Stimulated activated naive B cell treated with anti-CD40 and anti-IgM and Interleukin-4, amounts not matched to agents 10 μg/mL and 1 μg/mL and 100 μg/mL, for 72 hours (primary cell): Measurements from ENCODE around the gene AHCTF1.
"Not testable (repeated sequence)": the region's sequence is repeated elsewhere in the genome, so short reads cannot be mapped to it uniquely, and the experiment has no call there.

Source experiments
- ATAC-seq, 2 donors: fragments of 150-1000 bp; cut with Tn5 transposase; replicated peaks; 2 replicates each; pipeline ENCODE4 v1.10.0; 2021; ENCODE audit warnings: moderate library complexity in 1 of 2
- DNase-seq: peaks from one replicate; pipeline ENCODE4 v3.0.0; 2021
- H3K27ac Mint-ChIP-seq: one replicate; pipeline ENCODE4 v1.8.0; 2022; ENCODE audit warnings: mild to moderate bottlenecking, mixed read lengths
- H3K27me3 Mint-ChIP-seq, 2 donors: one replicate each; pipeline ENCODE4 v1.8.0; 2022; ENCODE audit warnings: mixed read lengths in 2 of 2
- H3K36me3 Mint-ChIP-seq, 2 donors: one replicate each; pipeline ENCODE4 v1.8.0; 2022; ENCODE audit warnings: mixed read lengths in 2 of 2, mild to moderate bottlenecking in 1 of 2
- H3K4me1 Mint-ChIP-seq, 2 donors: one replicate each; pipeline ENCODE4 v1.8.0; 2022; ENCODE audit warnings: mixed read lengths in 2 of 2, mild to moderate bottlenecking in 1 of 2
- H3K4me3 Mint-ChIP-seq, 2 donors: one replicate each; pipeline ENCODE4 v1.8.0; 2022; ENCODE audit warnings: mild to moderate bottlenecking in 2 of 2, mixed read lengths in 2 of 2, moderate library complexity in 1 of 2
- H3K9me3 Mint-ChIP-seq, 2 donors: one replicate each; pipeline ENCODE4 v1.8.0; 2022; ENCODE audit warnings: mixed read lengths in 2 of 2, mild to moderate bottlenecking in 1 of 2

The AHCTF1 gene

DNA sequence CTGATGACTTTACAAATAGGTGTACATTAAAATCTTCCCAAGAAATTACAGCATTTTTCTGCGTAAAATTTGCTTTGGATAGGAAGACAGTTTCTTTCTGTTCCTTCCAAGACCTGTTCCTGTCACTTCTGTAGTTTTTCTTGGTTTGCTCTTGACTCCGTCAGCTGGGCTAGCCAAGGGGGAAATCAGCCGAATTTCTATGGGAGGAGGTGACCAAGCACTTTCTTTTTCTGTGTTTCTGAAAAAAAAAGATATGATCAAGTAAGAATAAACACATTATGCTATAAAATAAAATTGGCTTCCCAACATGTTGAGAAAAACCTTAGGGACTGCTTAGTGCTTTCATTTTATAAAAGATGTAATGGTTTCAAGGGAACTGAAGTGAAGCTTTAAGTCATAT is 91.0 kb downstream of the AHCTF1 start:
- H3K27me3 Mint-ChIP-seq, H3K4me1 Mint-ChIP-seq: not testable (repeated sequence)

DNA sequence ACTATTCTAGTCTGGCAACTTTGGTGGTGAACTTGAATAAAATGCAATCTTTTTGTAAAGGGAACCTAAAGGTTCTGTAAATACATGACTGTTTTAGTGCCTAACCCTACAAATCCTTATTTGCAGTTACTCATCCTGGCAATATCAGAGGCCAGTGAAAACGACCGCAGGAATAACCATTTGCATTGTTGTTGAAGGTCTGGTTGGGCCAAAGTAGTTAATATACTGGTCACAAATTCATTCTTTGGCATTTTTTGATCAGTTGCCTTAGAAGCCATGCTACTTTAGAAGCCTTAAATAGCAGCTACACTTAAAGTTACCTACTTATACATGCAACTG is 93.7 kb downstream of the AHCTF1 start:
- Mint-ChIP-seq H3K4me1 (peaks cover 0 to 5% of the 10 kb centered on the region in 2 donors), H3K36me3 (peaks cover 4 to 7% of the 10 kb centered on the region in 2 donors), H3K27ac (no peak overlapping the region), H3K9me3 (no peaks in the 10 kb centered on the region), H3K4me3 (no peak overlapping the region), H3K27me3 (no peaks in the 10 kb centered on the region)
- ATAC-seq (no peak), DNase-seq (no peak)

More for the DNA sequence above, 91.0 kb downstream of the AHCTF1 start:
- H3K9me3 Mint-ChIP-seq, H3K4me3 Mint-ChIP-seq, ATAC-seq, H3K27ac Mint-ChIP-seq, DNase-seq: not testable (repeated sequence)
- H3K36me3 Mint-ChIP-seq, result peaks cover 6 to 12% of the 10 kb centered on the region in 2 donors

DNA sequence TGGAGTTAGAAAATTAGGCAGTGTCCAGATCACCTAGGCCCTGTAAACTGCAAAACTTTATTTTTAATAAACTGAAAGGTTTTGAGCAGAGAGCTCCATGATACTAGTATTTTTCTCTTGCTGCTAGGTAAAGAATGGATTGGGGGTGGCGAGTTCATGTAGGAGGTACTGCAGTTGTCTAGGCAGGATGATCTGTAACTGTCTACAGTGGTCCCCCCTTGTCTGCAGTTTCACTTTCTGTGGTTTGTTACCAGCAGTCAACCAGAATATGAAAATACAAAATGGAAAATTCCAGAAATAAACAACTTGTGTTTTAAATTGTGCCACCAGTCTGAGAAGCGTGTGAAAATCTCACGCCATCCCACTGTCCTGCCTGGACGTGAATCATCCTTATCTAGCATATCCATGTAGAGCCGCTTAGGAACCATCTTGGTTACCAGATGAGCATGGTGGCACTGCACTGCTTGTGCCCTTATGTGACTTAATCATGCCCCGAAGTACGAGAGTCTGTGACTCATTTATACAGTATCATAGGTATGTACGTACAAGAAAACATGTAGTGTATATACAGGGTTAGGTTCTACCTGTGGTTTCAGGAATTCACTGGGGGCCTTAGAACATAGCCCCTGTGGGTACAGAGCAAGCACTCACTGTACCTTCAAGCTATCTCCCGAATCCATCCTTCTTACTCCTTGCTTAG is 94.2 kb downstream of the AHCTF1 start:
- Mint-ChIP-seq H3K9me3 (no peaks in the 10 kb centered on the region), H3K4me1 (peaks cover 0 to 5% of the 10 kb centered on the region in 2 donors), H3K36me3 (peaks cover 0 to 3% of the 10 kb centered on the region in 2 donors), H3K4me3 (no peak overlapping the region), H3K27me3 (no peaks in the 10 kb centered on the region), H3K27ac (no peak overlapping the region)
- ATAC-seq (peak; percentile 25 to 39), DNase-seq (no peak)

DNA sequence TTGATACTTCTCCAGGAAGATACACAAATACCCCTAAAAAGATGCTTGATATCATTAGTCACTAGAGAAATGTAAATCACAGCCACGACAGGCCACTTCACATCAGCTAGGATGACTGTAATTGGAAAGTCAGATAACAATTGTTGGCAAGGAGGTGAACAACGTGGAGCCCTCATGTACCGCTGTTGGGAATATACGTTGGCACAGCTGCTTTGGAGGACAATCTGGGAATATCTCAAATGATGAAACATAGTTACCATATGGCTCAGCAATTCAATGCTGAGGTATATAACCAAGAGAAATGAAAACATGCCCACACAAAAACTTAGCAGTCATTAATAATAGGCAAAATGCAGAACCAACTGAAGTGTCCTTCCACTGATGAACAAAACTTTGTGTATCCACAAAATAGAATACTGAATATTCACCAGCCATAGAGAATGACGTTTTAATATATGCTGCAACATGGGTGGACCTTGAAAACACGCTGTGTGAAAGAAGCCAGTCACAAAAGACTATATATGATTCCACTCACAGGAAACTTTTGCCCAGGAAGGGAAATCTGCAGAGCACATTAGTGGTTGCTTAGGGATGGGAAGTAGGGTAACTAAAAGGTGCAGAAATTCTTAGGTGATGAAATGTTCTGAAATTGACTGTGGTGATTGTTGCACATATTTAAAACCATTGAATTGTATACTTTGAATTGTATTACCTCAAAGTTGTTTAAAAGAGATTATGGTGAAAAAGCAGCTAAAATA is 95.4 kb downstream of the AHCTF1 start:
- Mint-ChIP-seq H3K4me1 (peaks cover 0 to 5% of the 10 kb centered on the region in 2 donors), H3K36me3 (peaks cover 0 to 3% of the 10 kb centered on the region in 2 donors), H3K9me3 (no peaks in the 10 kb centered on the region), H3K27ac (no peak overlapping the region), H3K4me3 (no peak overlapping the region), H3K27me3 (no peaks in the 10 kb centered on the region)
- DNase-seq (no peak), ATAC-seq (no peak)

DNA sequence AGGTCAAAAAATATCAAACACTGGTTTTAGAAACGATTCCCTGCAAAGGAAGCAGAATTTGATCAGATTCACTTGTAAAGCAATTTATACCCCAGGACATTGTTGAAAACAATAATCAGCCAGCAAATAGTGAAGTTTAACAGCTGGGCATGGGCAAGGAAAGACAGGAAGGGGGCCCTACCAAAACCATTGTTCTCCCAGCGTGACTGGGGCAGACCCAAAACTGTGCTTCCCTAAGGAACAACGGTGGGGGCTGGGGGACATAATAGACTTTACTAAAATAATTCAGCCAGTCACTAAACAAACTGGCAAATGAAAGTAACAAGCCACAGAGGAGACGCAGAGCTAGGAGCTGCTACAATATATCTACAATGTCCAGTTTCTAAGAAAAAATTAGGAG is 100.2 kb downstream of the AHCTF1 start:
- H3K4me1 Mint-ChIP-seq, result no peaks in the 10 kb centered on the region
- no peak overlapping the region for H3K4me3 Mint-ChIP-seq
- no peak for ATAC-seq

DNA sequence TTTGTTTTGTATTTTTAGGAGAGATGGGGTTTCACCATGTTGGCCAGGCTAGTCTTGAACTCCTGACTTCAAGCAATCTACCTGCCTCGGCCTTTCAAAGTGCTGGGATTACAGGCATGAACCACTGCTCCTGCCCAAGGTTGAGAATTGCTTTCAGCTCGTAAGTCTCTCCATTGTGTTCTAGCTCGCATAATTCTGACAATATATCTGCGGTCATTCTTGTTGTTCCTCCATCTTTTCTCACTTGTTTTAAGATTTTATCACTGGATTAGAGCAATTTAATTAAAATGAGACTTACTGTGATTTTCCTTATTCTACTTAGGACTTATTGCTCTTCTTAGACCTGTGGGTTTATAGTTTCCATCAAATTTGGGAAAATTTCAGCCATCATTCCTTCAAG is 102.9 kb downstream of the AHCTF1 start:
- no peak for DNase-seq
- Mint-ChIP-seq H3K4me3 (no peak overlapping the region), H3K27me3 (no peaks in the 10 kb centered on the region), H3K36me3 (peaks cover 7 to 10% of the 10 kb centered on the region in 2 donors), H3K27ac (no peak overlapping the region), H3K4me1 (no peaks in the 10 kb centered on the region), H3K9me3 (peaks cover 6 to 8% of the 10 kb centered on the region in 2 donors)
- ATAC-seq, result no peak

More for the DNA sequence above, 100.2 kb downstream of the AHCTF1 start:
- Mint-ChIP-seq H3K27me3 (no peaks in the 10 kb centered on the region), H3K36me3 (peaks cover 7 to 10% of the 10 kb centered on the region in 2 donors), H3K27ac (no peak overlapping the region), H3K9me3 (peaks cover 6 to 8% of the 10 kb centered on the region in 2 donors)
- no peak for DNase-seq

DNA sequence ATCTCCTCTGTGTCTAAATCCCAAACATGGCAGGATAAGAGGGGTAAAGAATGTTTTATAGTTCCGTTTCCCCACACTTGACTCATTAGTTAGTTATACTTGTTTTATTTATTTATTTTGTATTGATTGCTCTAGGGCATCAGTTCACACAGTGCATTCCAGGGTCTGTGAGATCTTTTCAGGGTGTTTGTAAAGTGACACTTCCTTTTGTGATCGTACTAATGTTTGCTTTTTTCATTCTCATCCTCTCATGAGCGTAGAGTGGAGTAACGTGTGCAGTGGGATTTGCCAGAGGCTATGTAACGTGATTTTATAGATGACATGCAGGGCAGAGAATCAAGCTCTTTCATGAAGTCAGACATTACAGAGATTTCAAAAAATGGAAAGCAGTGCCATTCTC is 104.4 kb downstream of the AHCTF1 start:
- ATAC-seq (no peak), DNase-seq (no peak)
- H3K27ac Mint-ChIP-seq, result no peak overlapping the region
- H3K4me3 Mint-ChIP-seq, result no peak overlapping the region
- peaks cover 6 to 8% of the 10 kb centered on the region in 2 donors for H3K9me3 Mint-ChIP-seq
- H3K36me3 Mint-ChIP-seq, result peaks cover 7 to 10% of the 10 kb centered on the region in 2 donors
- H3K27me3 Mint-ChIP-seq, result no peaks in the 10 kb centered on the region
- no peaks in the 10 kb centered on the region for H3K4me1 Mint-ChIP-seq

DNA sequence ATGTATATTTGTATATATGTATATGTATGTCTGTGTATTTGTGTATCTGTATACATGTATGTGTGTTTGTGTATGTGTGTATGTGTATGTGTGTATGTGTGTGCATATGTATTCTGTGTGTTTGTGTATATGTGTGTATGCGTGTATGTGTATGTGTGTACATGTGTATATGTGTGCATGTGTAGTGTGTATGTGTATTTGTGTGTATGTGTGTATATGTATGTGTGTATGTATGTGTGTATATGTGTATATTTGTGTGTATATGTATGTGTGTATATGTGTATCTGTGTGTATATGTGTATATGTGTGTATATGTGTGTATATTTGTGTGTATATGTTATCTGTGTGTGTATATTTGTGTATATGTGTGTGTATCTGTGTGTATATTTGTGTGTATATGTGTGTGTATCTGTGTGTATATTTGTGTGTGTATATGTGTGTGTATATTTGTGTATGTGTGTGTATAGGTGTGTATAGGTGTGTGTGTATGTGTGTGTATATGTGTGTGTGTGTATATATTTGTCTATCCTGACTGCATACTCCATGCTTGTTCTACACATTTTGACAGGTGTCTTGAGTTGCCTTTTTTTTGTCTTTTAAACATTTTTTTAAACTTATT is 106.1 kb downstream of the AHCTF1 start:
- no peak overlapping the region for H3K27ac Mint-ChIP-seq
- DNase-seq (no peak), ATAC-seq (no peak)
- H3K4me1 Mint-ChIP-seq, result no peaks in the 10 kb centered on the region
- peaks cover 6 to 8% of the 10 kb centered on the region in 2 donors for H3K9me3 Mint-ChIP-seq
- peaks cover 7 to 10% of the 10 kb centered on the region in 2 donors for H3K36me3 Mint-ChIP-seq
- peaks cover 0 to under 1% of the 10 kb centered on the region in 2 donors for H3K27me3 Mint-ChIP-seq
- H3K4me3 Mint-ChIP-seq, result no peak overlapping the region

DNA sequence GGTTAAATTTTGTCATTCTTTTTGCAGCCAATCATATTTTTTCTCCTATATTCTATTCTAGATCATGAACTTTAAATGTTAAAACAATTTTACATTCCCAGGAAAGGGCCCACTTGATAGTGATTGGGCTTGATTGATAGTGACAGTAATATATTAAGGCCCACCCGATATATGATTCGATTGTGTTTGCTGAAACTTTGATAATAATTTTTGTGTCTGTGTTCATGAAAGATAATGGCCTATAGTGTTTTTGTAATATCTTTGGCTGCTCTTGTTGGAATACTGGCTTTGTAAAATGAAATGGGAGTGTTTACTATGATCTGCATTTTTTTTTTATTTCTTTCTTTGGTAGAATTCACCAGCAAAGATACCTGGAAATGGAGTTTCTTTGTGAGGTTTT is 107.2 kb downstream of the AHCTF1 start:
- Mint-ChIP-seq H3K27ac (no peak overlapping the region), H3K4me1 (no peaks in the 10 kb centered on the region), H3K27me3 (peaks cover 0 to 3% of the 10 kb centered on the region in 2 donors), H3K4me3 (no peak overlapping the region), H3K36me3 (peaks cover 7 to 10% of the 10 kb centered on the region in 2 donors), H3K9me3 (peaks cover 6 to 8% of the 10 kb centered on the region in 2 donors)
- DNase-seq (no peak), ATAC-seq (no peak)

DNA sequence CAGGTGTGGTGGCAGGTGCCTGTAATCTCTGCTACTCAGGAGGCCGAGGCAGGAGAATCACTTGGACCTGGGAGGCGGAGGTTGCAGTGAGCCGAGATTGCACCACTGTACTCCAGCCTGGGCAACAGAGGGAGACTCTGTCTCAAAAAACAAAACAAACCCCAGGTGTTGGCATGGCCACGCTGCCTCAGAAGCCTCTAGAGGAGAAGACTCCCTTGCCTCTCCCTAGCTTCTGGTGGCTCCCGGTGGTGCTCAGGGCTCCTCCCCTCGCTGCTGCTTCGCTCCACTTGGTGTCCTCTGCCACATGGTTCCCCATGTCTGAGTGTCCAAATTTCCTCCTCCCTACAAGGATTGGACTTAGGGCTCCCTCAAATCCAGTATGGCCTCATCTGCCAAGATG is 109.6 kb downstream of the AHCTF1 start:
- H3K4me3 Mint-ChIP-seq, H3K27ac Mint-ChIP-seq, H3K4me1 Mint-ChIP-seq, H3K9me3 Mint-ChIP-seq, H3K36me3 Mint-ChIP-seq, H3K27me3 Mint-ChIP-seq, ATAC-seq, DNase-seq: not testable (repeated sequence)

DNA sequence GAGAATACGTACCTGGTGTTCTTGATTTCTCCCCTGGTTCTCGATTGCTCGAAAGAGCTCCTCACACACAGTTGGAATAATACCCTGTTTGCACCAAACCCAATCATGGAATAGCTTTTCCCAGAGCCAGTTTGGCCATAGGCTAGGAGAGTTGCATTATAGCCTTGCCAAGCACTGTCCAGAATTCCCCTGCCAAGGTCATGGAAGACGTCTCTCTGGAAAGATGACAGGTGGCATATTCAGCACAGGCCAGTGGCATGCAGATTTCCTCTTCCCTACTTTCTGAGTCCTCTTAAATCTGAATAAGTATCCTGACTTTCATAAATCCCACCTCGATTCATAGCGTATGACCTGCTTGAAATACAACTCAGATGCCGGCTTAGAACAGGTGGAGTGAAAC is 111.1 kb downstream of the AHCTF1 start:
- DNase-seq (no peak), ATAC-seq (no peak)
- Mint-ChIP-seq H3K36me3 (no peaks in the 10 kb centered on the region), H3K4me3 (no peak overlapping the region), H3K27me3 (peaks cover 3 to 13% of the 10 kb centered on the region in 2 donors), H3K27ac (no peak overlapping the region), H3K4me1 (no peaks in the 10 kb centered on the region), H3K9me3 (no peaks in the 10 kb centered on the region)

DNA sequence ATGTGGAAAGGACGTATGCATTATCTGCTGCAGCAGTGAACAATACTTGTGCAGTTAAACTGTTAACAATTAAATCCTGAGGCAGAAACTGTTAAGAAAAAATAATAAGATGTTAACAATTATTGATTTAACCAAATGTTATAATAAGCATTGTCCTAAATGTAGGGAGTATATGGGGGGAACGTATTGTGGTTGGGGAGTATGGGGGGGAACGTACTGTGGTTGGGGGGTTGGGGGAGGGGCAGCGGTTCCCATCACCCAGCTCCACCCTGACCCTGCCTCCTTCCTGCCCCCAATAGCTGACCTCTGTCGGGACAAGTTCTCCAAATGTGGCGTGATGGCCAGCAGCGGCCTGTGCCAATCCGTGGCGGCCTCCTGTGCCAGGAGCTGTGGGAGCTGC is 114.0 kb downstream of the AHCTF1 start:
- not testable (repeated sequence) for H3K9me3 Mint-ChIP-seq, H3K4me3 Mint-ChIP-seq, ATAC-seq, H3K27ac Mint-ChIP-seq, DNase-seq, H3K4me1 Mint-ChIP-seq, H3K36me3 Mint-ChIP-seq
- peaks cover 16 to 17% of the 10 kb centered on the region in 2 donors for H3K27me3 Mint-ChIP-seq

DNA sequence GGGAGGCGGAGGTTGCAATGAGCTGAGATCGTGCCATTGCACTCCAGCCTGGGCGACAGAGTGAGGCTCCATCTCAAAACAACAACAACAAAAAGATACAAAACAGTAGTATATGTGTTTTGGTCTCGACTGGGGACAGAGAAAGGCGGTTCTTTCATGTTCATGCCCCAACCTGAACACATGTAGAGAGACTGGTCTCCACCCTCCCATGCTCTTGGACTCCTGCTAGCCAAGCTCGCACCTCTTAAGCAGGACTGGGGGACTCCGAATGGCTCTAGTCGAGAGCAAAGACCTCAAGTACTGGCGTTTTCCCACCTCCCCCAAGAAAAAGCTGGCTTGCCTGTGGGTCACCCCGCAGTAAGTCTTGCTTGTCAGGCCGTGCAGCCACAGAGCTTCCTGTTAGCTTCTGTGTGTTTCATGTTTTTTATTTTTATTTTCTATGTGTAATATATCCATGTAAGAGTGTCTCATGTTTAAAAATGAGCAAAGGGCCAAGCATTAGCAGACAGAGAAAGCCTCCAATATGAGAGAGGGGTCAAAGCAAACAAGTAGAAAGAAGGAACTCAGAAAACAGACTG is 116.0 kb downstream of the AHCTF1 start:
- Mint-ChIP-seq H3K36me3 (no peaks in the 10 kb centered on the region), H3K4me3 (no peak overlapping the region), H3K27me3 (peaks cover 16 to 17% of the 10 kb centered on the region in 2 donors), H3K9me3 (no peaks in the 10 kb centered on the region), H3K4me1 (peaks cover 0 to 1% of the 10 kb centered on the region in 2 donors), H3K27ac (no peak overlapping the region)
- no peak for DNase-seq
- no peak for ATAC-seq

DNA sequence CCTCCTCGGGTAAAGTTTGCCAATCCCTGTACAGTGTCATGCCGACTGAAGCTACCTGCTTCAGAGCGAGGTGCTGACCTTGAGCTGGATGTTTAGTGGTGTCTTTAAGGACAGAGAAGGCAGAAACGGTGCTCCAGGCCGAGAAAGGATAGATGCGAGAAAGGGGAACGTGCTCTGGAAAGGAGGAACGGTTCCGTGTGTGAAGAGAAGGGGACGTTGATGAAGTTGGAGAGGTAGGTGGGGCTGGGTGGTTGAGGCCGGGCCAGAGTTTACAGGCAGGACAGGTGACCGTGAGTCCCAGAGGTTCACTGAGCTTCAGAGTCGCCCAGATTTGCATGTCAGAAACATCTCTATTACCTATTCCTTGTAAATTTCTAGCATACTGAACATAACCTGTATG is 116.9 kb downstream of the AHCTF1 start:
- no peak overlapping the region for H3K27ac Mint-ChIP-seq
- H3K27me3 Mint-ChIP-seq, result peaks cover 13 to 16% of the 10 kb centered on the region in 2 donors
- ATAC-seq (no peak), DNase-seq (no peak)
- H3K4me3 Mint-ChIP-seq, result no peak overlapping the region
- no peaks in the 10 kb centered on the region for H3K36me3 Mint-ChIP-seq
- H3K9me3 Mint-ChIP-seq, result no peaks in the 10 kb centered on the region
- peaks cover 0 to 1% of the 10 kb centered on the region in 2 donors for H3K4me1 Mint-ChIP-seq
